K562 (cell line): ENCODE data around the gene SULT2B1. TPM values are rescaled to one million over a fixed set of nuclear protein-coding genes. Genes with fewer than 3 reads are reported as not detected.

Source experiments
- CBFA2T3 ChIP-seq: fragments of 450-650 bp; IDR thresholded peaks from 2 replicates; pipeline ENCODE4 v1.6.1; 2017
- COPS2 ChIP-seq: fragments of 450-650 bp; conservative IDR thresholded peaks from 2 replicates; pipeline ENCODE4 v1.6.1; 2016; ENCODE audit warnings: mild to moderate bottlenecking, moderate library complexity
- FOXK2 ChIP-seq, 2 experiments: fragments of 450-650 bp; IDR thresholded peaks in 1 of 2; conservative IDR thresholded peaks in 1 of 2; 2 replicates each; pipeline ENCODE4 v1.6.1; 2016; ENCODE audit warnings: low read depth in 2 of 2, mild to moderate bottlenecking in 1 of 2
- HNRNPUL1 ChIP-seq: fragments of 200-400 bp; formaldehyde crosslinking; IDR thresholded peaks from 2 replicates; pipeline ENCODE4 v1.6.1; 2017; ENCODE audit warnings: low read length
- MTA2 ChIP-seq: fragments of 450-650 bp; IDR thresholded peaks from 2 replicates; pipeline ENCODE4 v1.6.1; 2016; ENCODE audit warnings: low read depth
- SAFB ChIP-seq: fragments of 200-400 bp; formaldehyde crosslinking; IDR thresholded peaks from 2 replicates; pipeline ENCODE4 v1.6.1; 2017; ENCODE audit warnings: low read depth, low read length, borderline replicate concordance
- SMC3 ChIP-seq: conservative IDR thresholded peaks from 2 replicates; pipeline ENCODE4 v1.6.1; 2011; ENCODE audit warnings: low read depth, low read length, improper control_type of control experiment; ENCODE audit not compliant: insufficient read depth
- TAL1 ChIP-seq: fragments of 450-650 bp; IDR thresholded peaks from 2 replicates; pipeline ENCODE4 v1.6.1; 2016; ENCODE audit warnings: mild to moderate bottlenecking
- ZNF274 ChIP-seq: IDR thresholded peaks from 2 replicates; pipeline ENCODE4 v1.6.1; 2011; ENCODE audit warnings: low read depth, mild to moderate bottlenecking, low read length, moderate library complexity, borderline replicate concordance
- ZNF644 ChIP-seq: fragments of 200-800 bp; sonication (Bioruptor generic); IDR thresholded peaks from 2 replicates; pipeline ENCODE4 v1.6.1; 2016; ENCODE audit warnings: low read depth, missing genetic modification characterization, missing compliant biosample characterization
- ZNF695 ChIP-seq: fragments of 450-650 bp; formaldehyde crosslinking; IDR thresholded peaks from 2 replicates; pipeline ENCODE4 v1.4.0; 2020; ENCODE audit warnings: mild to moderate bottlenecking, moderate library complexity
- polyA plus RNA-seq, 8 experiments: library from polyadenylated mRNA; depleted of rRNA in 4 of 8; stranded (reverse) in 5 of 8; unstranded in 3 of 8; fragments of >200 nt; fragmentation: Nextera tagmentation in 2 of 8; fragmentation: Illumina TruSeq in 1 of 8; extraction: Ambion mirVana in 2 of 8; extraction: Trizol in 1 of 8; gene quantifications; 2 replicates each; pipeline versions ENCODE4 v1.2.1 to v1.2.3, GENCODE V29; 2011 to 2014; ENCODE audit warnings: inconsistent platforms in 1 of 8, missing spikeins in 1 of 8
- total RNA-seq, 7 experiments: library from RNA; depleted of rRNA in 6 of 7; stranded (reverse); fragments of >200 nt in 6 of 7; fragmentation: Illumina TruSeq in 2 of 7; extraction: Trizol in 2 of 7; gene quantifications; 2 replicates each; pipeline versions ENCODE4 v1.2.1 to v1.2.3, GENCODE V29; 2011 to 2021; ENCODE audit warnings: low replicate concordance in 1 of 7
- TF ChIP-seq, protein P1 (sequence below): fragments of 450-650 bp; IDR thresholded peaks from 2 replicates; pipeline ENCODE4 v1.6.1; 2016; ENCODE audit warnings: antibody characterized with exemption
- TF ChIP-seq, protein P2 (sequence below): fragments of 450-650 bp; IDR thresholded peaks from 2 replicates; pipeline ENCODE4 v1.6.1; 2018; ENCODE audit not compliant: partially characterized antibody
- TF ChIP-seq, protein P3 (sequence below): sonication (generic); formaldehyde crosslinking; IDR thresholded peaks from 2 replicates; pipeline ENCODE4 v1.8.0; 2022; ENCODE audit warnings: mild to moderate bottlenecking, missing genetic modification reagents
- TF ChIP-seq, protein P4 (sequence below): sonication (generic); formaldehyde crosslinking; IDR thresholded peaks from 2 replicates; pipeline ENCODE4 v1.8.0; 2022; ENCODE audit warnings: mild to moderate bottlenecking, missing genetic modification reagents, borderline replicate concordance

Gene SULT2B1
- total and polyA plus RNA-seq, 9 of the 15 experiments (the other 6 are each of a cell fraction or from before 2014, with no cell fraction given): 0.09 to 0.62 (median 0.22) TPM; not detected in 2

DNA sequence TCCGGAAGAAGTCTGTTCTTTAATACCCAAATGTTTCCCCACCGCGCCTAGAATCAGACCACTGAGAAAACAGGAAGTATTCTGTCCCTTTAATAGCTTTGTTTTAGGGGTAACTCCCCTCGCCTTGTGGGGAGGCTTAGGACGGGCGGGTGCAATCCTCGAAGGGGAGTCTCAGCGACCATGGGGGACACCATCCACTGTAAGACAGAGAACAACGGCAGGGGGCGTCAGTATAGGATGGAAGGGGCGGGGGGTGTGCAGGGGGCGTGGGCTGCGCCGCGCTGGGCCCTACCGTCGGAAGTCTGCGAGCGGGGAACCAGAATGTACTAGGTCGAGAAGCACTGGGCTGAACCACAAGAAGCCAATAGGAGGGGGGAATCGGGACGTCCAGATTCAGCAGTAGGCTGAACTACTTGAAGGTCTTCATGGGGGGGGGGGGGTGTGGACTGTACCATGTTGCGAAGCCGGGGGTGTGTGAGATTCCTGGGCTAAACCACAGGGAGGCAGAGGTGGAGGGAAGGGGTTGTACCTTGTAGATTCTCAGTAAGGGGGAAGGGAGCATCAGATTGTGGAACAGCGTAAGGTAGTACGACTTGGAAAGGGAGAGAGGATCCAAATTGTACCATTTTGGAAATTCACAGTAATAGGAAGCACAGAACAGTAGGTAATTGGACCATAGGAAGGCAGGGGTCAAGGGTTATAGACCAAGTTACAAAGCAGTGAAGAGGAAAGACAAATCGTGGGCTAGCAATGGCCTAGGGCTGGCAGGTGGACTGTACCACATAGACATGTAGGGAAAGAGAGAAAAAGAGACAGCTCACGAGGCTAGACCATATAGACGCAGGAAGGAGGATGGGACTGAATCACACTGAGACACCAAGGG, 86.2 kb downstream of the SULT2B1 start (continued):
- TF ChIP-seq FOXK2 (conservative IDR thresholded peaks at IDR 0.05 in 1 of 2, IDR thresholded peaks at IDR 0.05 in 1 of 2; ENCODE audit: low read depth in 2 of 2) (peak; percentile 14 to 99), SMC3 (no peak), TAL1 (no peak; the same call in 1 of the 2 replicates), ZNF695 (CRISPR knock-in tag) (no peak), COPS2 (no peak), HNRNPUL1 (no peak), CBFA2T3 (0 out of 2 replicates have a peak, but pooled peaks have one; percentile 4), ZNF274 (no peak), SAFB (no peak), MTA2 (no peak), ZNF644 (0 out of 2 replicates have a peak, but pooled peaks have one; percentile 35)
- TF ChIP-seq, protein P1, sequence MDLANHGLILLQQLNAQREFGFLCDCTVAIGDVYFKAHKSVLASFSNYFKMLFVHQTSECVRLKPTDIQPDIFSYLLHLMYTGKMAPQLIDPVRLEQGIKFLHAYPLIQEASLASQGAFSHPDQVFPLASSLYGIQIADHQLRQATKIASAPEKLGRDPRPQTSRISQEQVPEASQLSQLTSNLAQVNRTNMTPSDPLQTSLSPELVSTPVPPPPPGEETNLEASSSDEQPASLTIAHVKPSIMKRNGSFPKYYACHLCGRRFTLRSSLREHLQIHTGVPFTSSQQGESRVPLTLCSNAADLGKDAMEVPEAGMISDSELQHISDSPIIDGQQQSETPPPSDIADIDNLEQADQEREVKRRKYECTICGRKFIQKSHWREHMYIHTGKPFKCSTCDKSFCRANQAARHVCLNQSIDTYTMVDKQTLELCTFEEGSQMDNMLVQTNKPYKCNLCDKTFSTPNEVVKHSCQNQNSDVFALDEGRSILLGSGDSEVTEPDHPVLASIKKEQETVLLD: no peak
- TF ChIP-seq, protein P2, sequence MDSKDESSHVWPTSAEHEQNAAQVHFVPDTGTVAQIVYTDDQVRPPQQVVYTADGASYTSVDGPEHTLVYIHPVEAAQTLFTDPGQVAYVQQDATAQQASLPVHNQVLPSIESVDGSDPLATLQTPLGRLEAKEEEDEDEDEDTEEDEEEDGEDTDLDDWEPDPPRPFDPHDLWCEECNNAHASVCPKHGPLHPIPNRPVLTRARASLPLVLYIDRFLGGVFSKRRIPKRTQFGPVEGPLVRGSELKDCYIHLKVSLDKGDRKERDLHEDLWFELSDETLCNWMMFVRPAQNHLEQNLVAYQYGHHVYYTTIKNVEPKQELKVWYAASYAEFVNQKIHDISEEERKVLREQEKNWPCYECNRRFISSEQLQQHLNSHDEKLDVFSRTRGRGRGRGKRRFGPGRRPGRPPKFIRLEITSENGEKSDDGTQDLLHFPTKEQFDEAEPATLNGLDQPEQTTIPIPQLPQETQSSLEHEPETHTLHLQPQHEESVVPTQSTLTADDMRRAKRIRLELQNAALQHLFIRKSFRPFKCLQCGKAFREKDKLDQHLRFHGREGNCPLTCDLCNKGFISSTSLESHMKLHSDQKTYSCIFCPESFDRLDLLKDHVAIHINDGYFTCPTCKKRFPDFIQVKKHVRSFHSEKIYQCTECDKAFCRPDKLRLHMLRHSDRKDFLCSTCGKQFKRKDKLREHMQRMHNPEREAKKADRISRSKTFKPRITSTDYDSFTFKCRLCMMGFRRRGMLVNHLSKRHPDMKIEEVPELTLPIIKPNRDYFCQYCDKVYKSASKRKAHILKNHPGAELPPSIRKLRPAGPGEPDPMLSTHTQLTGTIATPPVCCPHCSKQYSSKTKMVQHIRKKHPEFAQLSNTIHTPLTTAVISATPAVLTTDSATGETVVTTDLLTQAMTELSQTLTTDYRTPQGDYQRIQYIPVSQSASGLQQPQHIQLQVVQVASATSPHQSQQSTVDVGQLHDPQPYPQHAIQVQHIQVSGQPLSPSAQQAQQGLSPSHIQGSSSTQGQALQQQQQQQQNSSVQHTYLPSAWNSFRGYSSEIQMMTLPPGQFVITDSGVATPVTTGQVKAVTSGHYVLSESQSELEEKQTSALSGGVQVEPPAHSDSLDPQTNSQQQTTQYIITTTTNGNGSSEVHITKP: peak; percentile 99
- TF ChIP-seq, protein P3, sequence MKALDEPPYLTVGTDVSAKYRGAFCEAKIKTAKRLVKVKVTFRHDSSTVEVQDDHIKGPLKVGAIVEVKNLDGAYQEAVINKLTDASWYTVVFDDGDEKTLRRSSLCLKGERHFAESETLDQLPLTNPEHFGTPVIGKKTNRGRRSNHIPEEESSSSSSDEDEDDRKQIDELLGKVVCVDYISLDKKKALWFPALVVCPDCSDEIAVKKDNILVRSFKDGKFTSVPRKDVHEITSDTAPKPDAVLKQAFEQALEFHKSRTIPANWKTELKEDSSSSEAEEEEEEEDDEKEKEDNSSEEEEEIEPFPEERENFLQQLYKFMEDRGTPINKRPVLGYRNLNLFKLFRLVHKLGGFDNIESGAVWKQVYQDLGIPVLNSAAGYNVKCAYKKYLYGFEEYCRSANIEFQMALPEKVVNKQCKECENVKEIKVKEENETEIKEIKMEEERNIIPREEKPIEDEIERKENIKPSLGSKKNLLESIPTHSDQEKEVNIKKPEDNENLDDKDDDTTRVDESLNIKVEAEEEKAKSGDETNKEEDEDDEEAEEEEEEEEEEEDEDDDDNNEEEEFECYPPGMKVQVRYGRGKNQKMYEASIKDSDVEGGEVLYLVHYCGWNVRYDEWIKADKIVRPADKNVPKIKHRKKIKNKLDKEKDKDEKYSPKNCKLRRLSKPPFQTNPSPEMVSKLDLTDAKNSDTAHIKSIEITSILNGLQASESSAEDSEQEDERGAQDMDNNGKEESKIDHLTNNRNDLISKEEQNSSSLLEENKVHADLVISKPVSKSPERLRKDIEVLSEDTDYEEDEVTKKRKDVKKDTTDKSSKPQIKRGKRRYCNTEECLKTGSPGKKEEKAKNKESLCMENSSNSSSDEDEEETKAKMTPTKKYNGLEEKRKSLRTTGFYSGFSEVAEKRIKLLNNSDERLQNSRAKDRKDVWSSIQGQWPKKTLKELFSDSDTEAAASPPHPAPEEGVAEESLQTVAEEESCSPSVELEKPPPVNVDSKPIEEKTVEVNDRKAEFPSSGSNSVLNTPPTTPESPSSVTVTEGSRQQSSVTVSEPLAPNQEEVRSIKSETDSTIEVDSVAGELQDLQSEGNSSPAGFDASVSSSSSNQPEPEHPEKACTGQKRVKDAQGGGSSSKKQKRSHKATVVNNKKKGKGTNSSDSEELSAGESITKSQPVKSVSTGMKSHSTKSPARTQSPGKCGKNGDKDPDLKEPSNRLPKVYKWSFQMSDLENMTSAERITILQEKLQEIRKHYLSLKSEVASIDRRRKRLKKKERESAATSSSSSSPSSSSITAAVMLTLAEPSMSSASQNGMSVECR (CRISPR knock-in tag): no peak
- TF ChIP-seq, protein P4, sequence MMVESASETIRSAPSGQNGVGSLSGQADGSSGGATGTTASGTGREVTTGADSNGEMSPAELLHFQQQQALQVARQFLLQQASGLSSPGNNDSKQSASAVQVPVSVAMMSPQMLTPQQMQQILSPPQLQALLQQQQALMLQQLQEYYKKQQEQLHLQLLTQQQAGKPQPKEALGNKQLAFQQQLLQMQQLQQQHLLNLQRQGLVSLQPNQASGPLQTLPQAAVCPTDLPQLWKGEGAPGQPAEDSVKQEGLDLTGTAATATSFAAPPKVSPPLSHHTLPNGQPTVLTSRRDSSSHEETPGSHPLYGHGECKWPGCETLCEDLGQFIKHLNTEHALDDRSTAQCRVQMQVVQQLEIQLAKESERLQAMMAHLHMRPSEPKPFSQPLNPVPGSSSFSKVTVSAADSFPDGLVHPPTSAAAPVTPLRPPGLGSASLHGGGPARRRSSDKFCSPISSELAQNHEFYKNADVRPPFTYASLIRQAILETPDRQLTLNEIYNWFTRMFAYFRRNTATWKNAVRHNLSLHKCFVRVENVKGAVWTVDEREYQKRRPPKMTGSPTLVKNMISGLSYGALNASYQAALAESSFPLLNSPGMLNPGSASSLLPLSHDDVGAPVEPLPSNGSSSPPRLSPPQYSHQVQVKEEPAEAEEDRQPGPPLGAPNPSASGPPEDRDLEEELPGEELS: no peak
